ENCODE results near the gene ZNF275.
A peak's percentile ranks its signal among the peaks of the same experiment; 100 is the strongest.
"Not testable (repeated sequence)": the region's sequence is repeated elsewhere in the genome, so short reads cannot be mapped to it uniquely, and the experiment has no call there.

The ZNF275 gene

DNA sequence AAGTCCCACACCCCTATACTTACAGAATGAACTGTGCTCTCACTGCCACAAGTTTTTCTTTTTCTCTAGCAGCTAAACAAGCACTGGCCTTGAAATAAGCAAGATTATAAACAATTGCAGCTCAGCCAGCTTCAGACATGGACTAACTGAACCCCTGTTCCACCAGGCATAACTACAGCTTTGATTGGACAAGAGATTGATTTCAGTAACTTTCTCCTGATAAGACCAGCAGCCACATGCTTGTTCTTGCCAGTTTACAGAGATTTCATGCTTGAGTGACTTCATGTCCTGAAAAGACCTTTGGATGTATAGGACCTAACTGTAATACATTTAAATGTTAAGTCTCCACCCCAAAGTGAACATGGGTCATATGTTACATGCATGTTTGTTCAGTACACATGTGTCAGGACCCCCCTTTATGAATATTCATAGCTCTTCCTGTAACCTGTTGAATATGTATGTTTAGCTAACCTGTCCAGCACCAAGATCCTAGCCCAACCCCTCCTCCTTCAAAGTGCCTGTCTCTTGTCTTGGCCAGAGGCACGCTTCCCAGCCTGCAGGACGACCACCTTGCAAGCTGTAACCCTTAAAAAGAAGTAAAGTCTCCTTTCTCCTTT, 27.9 kb downstream of the ZNF275 start:
- peak; percentile 26 for DNase-seq

DNA sequence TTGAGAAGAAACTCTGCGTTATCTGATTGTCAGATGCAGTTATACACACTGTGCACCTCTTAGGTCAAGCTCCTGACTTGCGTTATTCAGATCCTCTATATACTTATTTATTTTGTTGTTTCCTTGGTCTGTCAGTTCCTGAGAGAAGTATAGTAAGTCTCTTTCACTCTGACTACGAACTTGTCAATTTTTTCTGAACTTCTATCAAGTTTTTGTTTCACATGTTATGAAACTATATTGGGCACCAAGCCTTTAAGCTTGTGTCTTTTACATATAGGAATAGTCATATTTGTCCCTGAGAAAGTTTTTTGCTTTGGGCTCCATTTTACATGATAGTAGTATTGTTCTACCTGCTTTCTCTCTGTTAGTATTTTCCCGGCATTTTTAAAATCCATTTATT, 31.7 kb downstream of the ZNF275 start:
- no peak for DNase-seq

DNA sequence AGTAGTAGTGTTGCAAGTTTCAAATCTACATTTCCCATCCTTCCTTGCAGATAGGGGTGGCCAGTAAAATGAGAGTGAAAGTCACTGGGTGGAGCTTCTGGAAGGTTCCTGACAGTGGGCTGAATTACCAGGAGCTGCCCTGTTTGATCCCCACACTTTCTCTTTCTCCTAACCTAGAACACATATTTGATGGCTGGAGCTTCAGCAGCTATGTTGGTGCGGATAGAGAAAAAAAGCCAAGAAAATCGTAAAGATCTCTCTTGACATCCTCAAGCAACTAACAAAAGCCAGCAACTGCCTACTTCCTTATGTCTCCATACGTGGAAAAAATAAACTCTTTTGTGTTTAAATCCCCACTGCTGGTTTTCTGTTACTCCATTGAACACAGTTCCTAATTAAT, 32.2 kb downstream of the ZNF275 start:
- no peak for DNase-seq

DNA sequence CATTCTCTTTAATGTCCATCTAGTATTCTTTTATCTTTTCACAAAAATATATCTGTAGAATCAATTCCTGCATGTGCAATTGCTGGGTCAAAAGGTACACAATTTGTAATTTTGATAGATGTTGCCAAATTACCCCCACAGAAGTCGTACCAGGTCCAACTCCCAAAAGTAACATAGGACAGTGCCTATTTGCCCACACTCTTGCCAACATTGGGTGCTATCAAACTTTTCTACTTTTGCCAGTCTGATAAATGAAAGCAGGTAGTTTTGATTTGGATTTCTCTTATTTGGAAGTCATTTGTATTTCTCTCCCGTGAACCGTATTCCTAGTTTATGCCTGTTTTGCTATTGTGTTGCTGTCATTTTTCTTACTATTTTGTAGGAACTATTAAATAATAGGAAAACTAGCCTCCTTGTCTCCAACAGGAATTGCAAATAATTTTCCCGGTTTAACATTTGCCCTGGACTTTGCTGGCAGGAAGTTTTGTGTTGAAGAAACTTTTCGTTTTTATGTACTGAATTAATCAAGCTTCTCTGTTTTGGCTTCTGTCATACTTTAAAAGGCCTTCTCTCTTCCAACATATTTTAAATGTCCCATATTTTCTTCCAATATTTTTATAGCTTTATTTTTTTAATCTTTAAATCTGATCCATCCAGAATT, 33.1 kb downstream of the ZNF275 start:
- DNase-seq: no peak

DNA sequence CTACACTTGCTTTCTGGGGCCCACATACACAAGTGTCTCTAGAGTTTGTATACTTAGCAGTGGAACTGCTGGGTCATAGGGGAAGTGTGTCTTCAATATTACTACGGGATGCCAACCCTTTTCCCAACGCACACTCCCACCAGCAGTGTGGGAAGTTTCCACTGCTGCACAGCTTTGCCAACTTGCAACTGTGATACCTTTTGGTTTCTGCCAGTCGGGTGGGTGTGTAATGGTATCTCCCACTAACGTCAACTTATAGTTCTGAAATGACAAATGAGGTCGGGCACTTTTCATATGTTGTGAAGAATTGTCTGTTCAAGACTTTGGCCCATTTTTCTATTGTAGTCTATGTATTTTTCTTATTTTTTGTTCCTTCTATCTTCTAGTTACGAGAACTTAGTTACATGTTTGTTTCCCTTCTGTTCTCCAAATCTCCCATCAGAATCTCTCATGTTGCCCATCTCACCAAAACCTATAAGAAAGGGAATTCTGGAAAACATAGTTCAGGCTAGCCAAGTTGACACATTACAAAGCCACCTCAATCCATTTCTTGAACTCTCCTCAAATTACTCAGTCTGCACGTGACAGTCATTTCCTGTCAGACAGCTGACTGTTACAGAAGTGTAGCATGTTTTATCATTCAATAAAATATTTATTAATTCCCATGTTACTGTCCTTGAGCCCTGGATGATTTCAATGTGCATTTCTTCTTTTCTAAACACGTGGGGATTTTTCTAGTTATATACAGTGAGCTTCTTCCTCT, 36.5 kb downstream of the ZNF275 start:
- DNase-seq: no peak

DNA sequence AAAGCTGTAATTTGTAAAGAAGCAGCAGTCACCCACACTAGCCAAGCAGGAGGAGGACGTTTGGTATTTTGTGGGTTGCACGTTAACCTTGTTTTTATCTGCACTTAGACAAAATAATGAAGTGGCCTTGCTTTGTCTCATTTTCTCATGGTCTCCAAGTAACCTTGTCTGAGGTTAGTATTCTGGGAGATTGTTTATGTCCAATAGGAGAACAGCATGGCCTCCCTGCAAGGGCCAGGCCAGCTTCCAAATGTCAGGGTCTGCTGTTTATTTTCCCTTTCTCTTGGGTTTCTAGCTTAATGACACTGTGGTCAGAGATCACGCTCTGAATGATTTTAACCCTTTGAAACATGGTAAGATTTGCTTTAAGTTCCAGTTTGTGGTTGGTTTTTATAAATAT, 37.3 kb downstream of the ZNF275 start:
- no peak for DNase-seq

DNA sequence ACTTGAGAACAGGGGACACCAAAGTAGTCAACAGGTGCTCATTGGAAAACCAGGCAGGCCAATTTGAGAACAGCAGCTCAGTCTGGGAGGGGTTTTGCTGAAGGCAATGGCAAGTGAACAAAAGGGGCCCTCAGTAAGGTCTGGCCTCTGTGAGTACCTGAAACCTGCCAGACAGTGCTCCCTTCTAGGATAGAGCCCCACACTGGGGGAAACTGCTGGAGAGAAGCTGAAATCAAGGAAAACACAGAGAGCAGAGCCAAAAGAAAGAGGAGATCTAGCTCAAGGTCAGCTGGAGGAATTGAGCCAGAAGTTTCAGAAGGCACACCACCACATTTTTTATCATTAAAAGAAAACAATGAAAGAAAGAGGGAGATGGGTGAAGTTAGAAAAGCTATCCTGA, 39.0 kb downstream of the ZNF275 start:
- DNase-seq: no peak

DNA sequence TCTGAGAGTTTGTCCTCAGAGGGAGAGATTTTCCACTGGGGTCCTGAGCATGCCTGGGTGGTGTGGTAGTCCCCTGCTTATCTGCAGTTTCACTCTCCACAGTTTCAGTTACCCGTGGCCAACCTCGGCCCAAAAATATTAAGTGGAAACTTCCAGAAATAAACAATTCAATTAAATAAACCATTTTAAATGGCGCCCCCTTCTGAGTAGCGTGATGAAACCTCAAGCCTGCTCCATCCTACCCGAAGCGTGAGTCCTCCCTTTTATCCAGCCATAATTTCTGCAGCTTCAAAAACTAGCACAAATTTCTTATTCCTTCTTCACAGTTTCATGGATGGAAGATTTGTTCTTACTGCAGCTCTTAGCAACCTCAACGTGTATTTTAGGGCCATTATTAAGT, 40.5 kb downstream of the ZNF275 start:
- no peak for DNase-seq

DNA sequence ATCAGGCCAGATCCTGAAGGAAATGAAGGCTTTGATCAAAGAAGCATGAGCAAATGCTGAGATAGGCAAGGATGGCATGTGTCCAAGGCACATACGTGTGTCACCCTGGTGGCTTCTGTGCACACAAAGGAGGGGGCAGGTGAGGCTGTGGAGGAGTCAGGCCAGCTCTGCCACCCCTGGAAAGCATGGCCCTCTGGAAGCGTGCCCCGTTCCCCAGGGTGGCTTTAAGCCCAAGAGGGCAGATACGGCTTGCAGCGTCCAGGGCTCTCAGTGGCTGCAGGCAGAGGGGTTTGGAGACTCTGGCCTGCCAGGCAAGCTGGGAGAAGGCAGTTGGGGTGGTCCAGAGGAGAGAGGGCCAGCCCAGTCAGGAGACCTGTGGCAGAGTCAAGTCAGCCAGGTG, 41.6 kb downstream of the ZNF275 start:
- no peak for DNase-seq

DNA sequence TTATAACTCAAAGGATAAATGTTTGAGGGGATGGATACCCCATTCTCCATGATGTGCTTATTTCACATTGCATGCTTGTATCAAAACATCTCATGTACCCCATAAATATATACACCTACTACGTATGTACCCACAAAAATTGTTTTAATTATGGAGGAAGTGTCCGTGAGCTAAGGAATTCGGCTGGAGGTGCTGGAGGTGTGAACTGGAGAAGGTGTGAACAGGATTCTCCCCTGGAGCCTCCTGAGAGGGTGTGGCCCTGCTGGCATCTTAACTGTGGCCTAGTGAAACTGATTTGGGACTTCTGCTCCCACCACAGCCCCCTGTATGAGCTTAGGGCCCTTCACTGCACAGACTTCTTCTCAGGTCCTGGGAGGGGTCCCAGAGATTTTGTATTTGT, 43.8 kb downstream of the ZNF275 start:
- DNase-seq: no peak

DNA sequence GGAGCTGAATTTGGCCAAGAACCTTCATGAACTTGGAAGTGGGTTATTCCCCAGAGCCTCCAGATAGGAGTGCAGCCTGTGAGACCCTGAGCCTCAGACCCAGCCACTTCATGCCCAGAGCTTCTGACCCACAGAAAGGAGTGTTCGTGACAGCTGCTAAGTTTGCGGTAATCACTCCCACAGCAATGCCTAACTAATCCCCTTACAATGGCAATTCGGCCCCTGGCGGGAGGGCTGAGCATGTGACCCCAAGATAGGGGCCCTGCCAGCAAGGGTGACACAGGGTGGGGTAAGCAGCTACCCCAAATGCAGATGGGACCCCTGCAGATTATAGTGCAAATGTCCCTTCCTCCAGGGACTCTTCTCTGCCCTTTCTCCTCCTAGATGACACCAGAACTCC, 44.7 kb downstream of the ZNF275 start:
- no peak for DNase-seq

DNA sequence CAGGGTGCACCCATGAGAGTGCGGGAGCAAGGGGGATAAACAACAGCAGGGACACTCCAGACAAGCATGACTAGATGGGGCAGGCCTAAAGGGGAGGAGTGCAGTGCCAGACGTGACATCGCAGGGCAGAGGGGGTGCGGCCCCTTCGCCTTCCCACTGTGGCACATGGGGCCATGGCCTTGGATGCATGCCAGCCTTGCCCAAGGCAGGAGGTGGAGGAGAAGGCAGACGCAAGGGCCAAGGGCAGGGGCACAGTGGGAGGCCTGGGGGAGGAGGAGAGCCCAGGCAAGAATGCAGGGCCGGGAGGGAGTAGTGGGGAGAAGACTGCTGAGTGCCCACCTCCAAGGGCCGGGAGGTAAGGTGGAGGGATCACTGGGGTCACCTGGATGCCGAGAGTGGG, 45.6 kb downstream of the ZNF275 start:
- no peak for DNase-seq

DNA sequence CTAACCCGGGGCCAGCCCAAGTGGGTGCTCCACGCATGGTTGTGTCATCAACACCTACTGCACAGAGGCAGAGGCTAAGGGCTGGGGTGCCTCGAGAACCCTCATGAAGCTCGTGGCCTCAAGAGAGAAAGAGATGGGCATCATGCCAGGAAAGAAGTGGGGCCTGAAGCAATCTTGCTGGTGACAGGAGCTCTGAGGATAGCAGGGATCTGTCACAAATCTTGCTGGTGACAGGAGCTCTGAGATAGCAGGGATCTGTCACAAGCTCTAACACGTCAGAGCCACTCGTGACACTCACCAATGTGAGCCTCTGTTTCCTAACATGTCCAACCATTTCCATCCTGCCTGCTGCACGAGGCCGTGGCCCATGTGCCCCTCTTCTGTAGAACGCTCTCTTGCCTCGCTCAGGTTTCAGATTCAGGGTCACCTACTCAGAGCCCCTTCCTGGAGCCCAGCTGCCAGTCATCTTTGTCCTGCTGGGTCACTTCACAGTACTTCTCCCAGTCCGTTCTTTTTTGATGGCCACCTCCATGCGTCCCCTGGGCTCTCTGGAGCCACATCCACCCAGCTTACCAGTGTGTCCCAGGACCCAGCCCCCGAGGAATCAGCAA, 46.1 kb downstream of the ZNF275 start:
- DNase-seq: no peak

DNA sequence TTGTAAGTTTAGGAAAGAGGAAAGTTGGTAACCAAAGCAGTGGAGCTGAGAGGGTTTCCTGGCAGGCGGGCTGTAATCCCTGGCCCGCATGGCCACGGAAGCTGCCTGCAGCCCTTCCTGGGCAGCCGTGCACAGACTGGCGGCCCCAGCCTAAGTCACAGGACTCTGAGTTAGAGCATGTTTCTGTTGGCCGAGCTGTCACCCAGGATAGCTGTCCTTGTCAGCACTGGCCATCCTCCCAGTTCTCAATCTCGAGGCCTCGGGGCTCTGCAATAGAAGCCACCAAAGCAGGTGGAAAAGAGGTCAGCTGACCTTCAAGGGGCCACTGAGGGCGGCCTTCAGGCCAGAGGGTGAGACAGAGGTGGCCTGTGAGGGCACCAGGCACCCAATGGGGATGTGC, 46.7 kb downstream of the ZNF275 start:
- DNase-seq: no peak

DNA sequence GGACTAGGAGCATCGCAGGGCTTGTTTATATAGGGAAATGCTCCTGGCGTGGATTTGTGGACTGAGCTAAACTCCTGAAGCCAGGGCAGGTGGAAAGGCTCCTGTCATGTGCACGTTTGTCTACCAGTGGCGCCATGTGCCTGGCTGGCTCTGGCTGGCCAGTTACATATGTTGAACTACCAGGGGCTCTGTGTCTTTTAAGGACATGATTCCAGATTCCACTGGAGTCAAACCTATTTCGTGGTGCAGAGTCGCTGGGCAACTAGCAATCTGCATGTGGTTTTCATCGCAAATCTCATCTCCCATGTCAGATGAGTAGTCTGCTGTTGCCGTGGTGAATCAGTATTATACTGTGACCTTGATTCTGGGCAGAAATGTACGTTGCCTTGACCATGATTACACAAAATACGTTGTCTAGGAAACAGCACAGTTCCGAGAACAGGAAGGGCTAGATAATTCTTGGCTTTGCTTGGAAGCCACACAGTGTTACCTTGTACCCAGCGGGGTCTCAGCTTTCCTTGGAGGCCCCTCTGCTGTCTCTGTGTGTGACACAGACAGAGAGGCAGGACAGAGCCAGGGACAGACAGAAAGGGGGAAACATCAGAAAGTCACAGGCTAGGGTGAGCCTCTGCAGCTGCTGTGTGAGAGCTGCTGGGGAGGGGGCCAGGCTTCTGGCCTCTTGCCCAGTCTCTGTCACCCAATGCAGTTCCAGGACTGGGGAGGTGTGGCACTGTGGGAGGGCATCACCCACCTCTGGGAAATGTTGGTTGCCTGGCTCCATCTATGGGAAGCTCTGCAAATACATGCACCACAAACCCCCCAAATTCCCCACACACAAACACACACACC, 48.0 kb downstream of the ZNF275 start:
- DNase-seq: peak; percentile 49

DNA sequence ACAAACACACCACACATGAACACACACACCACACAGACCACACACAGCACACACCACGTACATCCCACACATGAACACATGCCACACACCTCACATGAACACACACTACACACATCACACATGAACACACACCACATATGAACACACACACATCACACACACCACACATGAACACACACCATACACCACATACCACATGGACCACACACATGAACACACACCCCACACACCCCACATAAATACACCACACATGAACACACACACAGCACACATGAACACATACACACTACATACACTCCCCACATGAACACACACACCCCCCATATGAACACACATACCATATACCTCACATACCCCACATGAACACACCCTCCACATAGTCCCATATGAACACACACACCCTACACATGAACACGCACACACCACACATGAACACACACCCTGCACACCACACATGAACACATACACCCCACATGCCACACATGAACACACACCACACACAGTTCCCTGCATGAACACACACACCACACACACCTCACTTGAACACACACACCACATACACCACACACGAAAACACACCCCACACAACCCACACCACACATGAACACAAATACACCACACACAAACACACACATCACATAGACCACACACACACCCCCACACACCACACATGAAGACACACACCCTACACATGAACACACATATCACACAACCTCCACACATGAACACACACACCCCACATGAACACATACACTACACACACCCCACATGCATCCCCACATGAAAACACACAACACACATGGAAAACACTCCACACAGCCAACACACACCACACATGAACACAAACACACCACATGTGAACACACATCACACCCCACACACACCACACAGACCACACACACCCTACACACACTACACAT, 48.9 kb downstream of the ZNF275 start:
- DNase-seq: no peak

DNA sequence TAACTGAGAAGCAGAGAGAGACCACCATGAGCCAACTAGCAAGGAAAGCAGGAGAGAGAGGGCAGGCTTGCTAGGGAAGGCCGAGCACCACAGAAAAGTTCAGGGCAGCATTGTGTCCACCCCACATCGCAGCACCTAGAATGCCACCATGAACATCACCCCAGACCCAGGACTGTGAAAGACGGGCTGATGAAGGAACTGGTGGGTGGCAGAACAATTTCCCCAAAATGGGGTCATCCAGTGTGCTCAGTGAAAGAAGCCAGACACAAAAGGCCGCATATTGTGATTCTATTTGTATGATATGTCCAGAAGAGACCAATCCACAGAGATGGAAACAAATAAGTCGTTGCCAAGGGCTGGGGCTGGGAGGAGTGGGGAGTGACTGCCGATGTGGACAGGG, 50.4 kb downstream of the ZNF275 start:
- DNase-seq: no peak

DNA sequence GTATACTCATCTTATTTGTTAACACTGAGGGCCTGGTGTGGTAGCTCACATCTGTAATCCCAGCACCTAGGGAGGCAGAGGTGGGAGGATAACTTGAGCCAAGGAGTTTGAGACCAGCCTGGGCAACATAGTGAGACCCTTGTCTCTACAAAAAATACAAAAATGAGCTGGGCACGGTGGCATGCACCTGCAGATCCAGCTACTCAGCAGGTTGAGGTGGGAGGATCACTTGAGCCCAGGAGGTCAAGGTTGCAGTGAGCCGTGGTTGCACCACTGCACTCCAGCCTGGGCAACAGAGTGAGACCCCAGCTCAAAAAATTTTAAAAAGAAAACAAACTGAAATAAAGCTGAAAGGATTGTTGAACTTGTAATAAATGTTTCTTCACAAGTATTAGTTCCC, 51.0 kb downstream of the ZNF275 start:
- not testable (repeated sequence) for DNase-seq

DNA sequence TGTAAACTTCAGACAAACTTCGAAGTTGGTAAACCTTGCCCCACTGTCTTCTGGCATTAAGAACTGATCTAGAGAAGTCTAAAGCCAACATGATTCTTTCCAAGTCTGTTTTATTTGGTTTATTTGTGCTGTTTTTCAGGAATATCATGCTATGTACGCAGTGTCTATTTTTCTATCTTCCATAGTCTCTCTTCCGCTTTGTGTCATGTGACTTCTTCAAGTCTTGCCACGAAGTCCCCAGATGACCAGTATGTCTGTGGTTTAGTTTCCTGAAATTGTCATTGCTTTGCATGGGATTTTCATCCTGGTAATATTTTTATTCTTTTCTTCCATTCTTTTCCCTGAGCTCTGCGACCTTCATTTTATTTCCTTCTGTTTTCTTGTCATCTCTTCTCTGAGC, 52.1 kb downstream of the ZNF275 start:
- no peak for DNase-seq

DNA sequence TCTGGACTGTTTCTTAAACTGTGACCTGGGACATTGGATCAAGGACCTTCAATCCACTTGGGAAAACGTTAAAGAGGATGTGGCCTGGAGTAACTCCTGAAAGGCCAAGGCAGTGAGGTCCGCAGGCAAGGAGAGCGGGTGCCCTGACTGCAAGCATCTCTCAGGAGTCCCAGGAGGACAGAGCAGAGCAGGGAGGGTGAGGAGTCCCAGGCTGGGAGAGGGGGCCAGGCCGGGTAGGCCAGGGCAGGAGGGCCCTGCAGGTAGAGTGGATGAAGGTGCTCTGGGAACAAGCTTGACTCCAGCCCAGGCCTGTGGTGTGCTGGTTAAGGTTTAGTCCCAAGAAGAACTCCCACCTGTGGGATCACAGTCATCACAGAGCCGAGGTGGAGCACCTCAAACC, 53.4 kb downstream of the ZNF275 start:
- DNase-seq: no peak

DNA sequence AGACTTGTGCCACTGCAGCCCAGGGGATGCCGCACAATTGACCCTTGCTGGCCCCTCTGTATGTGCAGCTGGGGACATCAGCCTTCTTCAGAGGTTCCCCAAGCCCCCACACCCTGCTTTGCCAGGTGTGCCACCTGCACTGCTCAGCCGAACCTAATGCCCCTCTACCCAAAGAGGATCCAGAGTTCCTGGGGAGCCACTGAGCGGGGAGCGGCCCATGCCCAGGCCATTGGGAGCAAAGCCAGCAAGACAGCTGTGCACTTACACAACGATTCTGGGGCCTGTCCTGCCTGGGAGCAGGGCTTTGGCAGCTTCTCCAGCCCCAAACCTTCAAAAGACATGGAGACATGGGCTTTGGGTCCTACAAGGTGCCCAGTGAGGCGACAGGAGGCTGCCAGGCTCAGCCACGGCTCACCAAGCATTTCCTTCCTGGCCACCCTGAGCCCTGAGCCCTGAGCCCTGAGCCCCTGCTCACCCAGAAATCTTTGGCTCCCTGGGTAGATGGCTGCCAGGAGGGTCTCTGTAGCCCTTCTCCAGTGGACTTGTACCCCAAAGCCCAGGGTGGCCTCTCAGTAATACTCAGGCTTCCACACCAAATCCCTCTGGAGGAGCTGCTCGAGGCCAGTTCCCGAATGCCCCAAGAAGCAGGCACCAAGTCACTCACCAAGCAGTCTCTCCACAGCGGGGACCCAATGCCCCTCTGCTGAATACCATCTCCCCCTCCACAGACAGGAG, 54.2 kb downstream of the ZNF275 start:
- no peak for DNase-seq

All from GF-D8 (cell line).